ENCODE measurements around the gene TINCR. TPM values are rescaled to one million over a fixed set of nuclear protein-coding genes. Genes with fewer than 3 reads are reported as not detected.

TINCR gene
- polyA plus RNA-seq, 1 of the 3 experiments (the other 2 are of a cell fraction), result 0.02 TPM

GRCh38 chr19:5572556-5573286, 5.0 kb upstream of the TINCR start:
- H4K20me1 ChIP-seq (ENCODE audit: insufficient read depth), result no peaks in the 10 kb centered on the region
- POLR2A ChIA-PET, result interaction anchor here (0.5 kb wide), 1 partner anchor 378 kb away, joined by 4 read pairs; no protein-coding TSS in a partner anchor

GRCh38 chr19:5571777-5572176, 4.0 kb upstream of the TINCR start:
- ChIA-PET CTCF (no interaction called here), POLR2A (no interaction called here)
- Histone ChIP-seq H3K9me3 (no peaks in the 10 kb centered on the region), H3K4me1 (ENCODE audit: control insufficient read depth in 1 of 2, insufficient read depth in 2 of 2, low read depth in 1 of 2, low read length in 1 of 2) (no peaks in the 10 kb centered on the region), H4K20me1 (ENCODE audit: insufficient read depth) (no peaks in the 10 kb centered on the region), H3F3A (replicated peaks; ENCODE audit: insufficient read depth) (peaks cover 2% of the 10 kb centered on the region), H3K79me2 (ENCODE audit: insufficient read depth) (no peaks in the 10 kb centered on the region), H3K36me3 (replicated peaks in 1 of 2; ENCODE audit: control insufficient read depth in 1 of 2, insufficient read depth in 2 of 2, low read length in 1 of 2) (no peaks in the 10 kb centered on the region), H3K27ac (ENCODE audit: low read depth in 2 of 2, low read length in 1 of 2) (no peak overlapping the region), H3K9me2 (no peaks in the 10 kb centered on the region), H2AFZ (ENCODE audit: low read depth) (no peak overlapping the region), H3K9ac (no peak overlapping the region), H3K27me3 (ENCODE audit: insufficient read depth) (peaks cover 12% of the 10 kb centered on the region), H3K4me2 (no peak overlapping the region), H3K4me3 (ENCODE audit: low read depth in 2 of 2, low read length in 1 of 2) (no peak overlapping the region)
- TF ChIP-seq POLR2AphosphoS5 (IDR thresholded peaks at IDR 0.05; ENCODE audit: low read depth, low read length) (no peak), EZH2phosphoT487 (IDR thresholded peaks at IDR 0.05; ENCODE audit: borderline replicate concordance, low read depth) (no peak), REST (IDR thresholded peaks at IDR 0.05; ENCODE audit: low read depth, low read length) (no peak), NRF1 (IDR thresholded peaks at IDR 0.05; ENCODE audit: low read depth, low read length) (no peak), MEF2A (IDR thresholded peaks at IDR 0.05; ENCODE audit: borderline replicate concordance, low read depth) (no peak)
- no peak for DNase-seq
- 95% methylated on average over 3 of the region's 3 CpGs for WGBS (ENCODE audit: low lambda C conversion rate)

More at GRCh38 chr19:5572556-5573286, 5.0 kb upstream of the TINCR start:
- no peaks in the 10 kb centered on the region for H3K9me2 ChIP-seq
- H3K4me3 ChIP-seq (ENCODE audit: low read depth in 2 of 2, low read length in 1 of 2), result no peak overlapping the region
- H3K4me2 ChIP-seq, result no peak overlapping the region
- H3K27me3 ChIP-seq (ENCODE audit: insufficient read depth), result peaks cover 3% of the 10 kb centered on the region; the same call in 1 of the 2 replicates
- no peak overlapping the region for H2AFZ ChIP-seq (ENCODE audit: low read depth)
- DNase-seq, result peak; percentile 15
- H3K4me1 ChIP-seq (ENCODE audit: control insufficient read depth in 1 of 2, insufficient read depth in 2 of 2, low read depth in 1 of 2, low read length in 1 of 2), result no peaks in the 10 kb centered on the region; a peak in 1 of 4 replicates
- no peaks in the 10 kb centered on the region for H3K36me3 ChIP-seq (replicated peaks in 1 of 2; ENCODE audit: control insufficient read depth in 1 of 2, insufficient read depth in 2 of 2, low read length in 1 of 2)
- CTCF ChIA-PET, result interaction anchor here (0.9 to 1.9 kb wide), 8 partner anchors 11 to 524 kb away, joined by 3 to 10 read pairs (median 3); no protein-coding TSS in a partner anchor
- no peak overlapping the region for H3K9ac ChIP-seq
- peaks cover 2% of the 10 kb centered on the region for H3F3A ChIP-seq (replicated peaks; ENCODE audit: insufficient read depth)
- no peak for TF ChIP-seq SMC3 (IDR thresholded peaks at IDR 0.05; ENCODE audit: low read depth, low read length)
- TF ChIP-seq YY1 (IDR thresholded peaks at IDR 0.05; ENCODE audit: low read depth), result no peak
- no peak for TF ChIP-seq RFX5 (IDR thresholded peaks at IDR 0.05; ENCODE audit: low read length)
- no peak for TF ChIP-seq NRF1 (IDR thresholded peaks at IDR 0.05; ENCODE audit: low read depth, low read length)
- no peak for TF ChIP-seq MAX (IDR thresholded peaks at IDR 0.05; ENCODE audit: low read depth)
- no peak for TF ChIP-seq USF1 (IDR thresholded peaks at IDR 0.05; ENCODE audit: borderline replicate concordance, low read depth)
- TF ChIP-seq CHD2 (IDR thresholded peaks at IDR 0.05; ENCODE audit: low read length, partially characterized antibody), result no peak
- H3K9me3 ChIP-seq, result no peaks in the 10 kb centered on the region
- no peaks in the 10 kb centered on the region for H3K79me2 ChIP-seq (ENCODE audit: insufficient read depth)
- no peak overlapping the region for H3K27ac ChIP-seq (ENCODE audit: low read depth in 2 of 2, low read length in 1 of 2)
- 80% methylated on average over 11 of the region's 14 CpGs for WGBS (ENCODE audit: low lambda C conversion rate)
